Measurements from ENCODE around the gene SAMD9L. TPM values are rescaled to one million over a fixed set of nuclear protein-coding genes. Genes with fewer than 3 reads are reported as not detected.
A peak's percentile ranks its signal among the peaks of the same experiment; 100 is the strongest.

SAMD9L gene
- total and polyA plus RNA-seq, 2 donors (not counting 1 experiment from before 2014, with no cell fraction given), result 11.8 to 23.9 TPM

DNA sequence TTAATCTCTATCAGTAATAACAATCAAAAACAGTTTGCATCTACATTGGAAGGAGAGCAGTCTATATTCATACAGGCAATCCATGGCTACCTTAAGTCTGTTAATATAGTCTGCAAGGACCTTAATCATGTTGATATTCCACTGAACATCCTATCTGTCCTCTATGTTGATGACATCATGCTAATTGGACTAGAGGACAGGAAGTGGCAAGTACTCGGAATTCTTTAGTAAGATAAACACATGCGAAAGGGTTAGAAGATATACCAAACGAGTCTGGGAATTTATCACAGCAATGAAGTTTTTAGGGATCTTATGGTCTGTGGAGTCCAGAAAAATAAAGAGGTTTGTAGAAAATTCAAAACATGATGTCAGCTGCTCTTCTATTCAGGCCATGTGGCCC is 11.3 kb upstream of the SAMD9L start:
- DNase-seq (ENCODE audit: low read depth in 2 of 2), result peak; percentile 9 to 40
- TF ChIP-seq, protein P1, sequence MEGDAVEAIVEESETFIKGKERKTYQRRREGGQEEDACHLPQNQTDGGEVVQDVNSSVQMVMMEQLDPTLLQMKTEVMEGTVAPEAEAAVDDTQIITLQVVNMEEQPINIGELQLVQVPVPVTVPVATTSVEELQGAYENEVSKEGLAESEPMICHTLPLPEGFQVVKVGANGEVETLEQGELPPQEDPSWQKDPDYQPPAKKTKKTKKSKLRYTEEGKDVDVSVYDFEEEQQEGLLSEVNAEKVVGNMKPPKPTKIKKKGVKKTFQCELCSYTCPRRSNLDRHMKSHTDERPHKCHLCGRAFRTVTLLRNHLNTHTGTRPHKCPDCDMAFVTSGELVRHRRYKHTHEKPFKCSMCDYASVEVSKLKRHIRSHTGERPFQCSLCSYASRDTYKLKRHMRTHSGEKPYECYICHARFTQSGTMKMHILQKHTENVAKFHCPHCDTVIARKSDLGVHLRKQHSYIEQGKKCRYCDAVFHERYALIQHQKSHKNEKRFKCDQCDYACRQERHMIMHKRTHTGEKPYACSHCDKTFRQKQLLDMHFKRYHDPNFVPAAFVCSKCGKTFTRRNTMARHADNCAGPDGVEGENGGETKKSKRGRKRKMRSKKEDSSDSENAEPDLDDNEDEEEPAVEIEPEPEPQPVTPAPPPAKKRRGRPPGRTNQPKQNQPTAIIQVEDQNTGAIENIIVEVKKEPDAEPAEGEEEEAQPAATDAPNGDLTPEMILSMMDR (conservative IDR thresholded peaks at IDR 0.05 in 1 of 2, IDR thresholded peaks at IDR 0.05 in 1 of 2; ENCODE audit: low read depth in 1 of 2, low read length in 2 of 2), result no peak
- H3K4me1 ChIP-seq (ENCODE audit: control insufficient read depth, extremely low read depth, insufficient read depth, low read length), result no peaks in the 10 kb centered on the region

DNA sequence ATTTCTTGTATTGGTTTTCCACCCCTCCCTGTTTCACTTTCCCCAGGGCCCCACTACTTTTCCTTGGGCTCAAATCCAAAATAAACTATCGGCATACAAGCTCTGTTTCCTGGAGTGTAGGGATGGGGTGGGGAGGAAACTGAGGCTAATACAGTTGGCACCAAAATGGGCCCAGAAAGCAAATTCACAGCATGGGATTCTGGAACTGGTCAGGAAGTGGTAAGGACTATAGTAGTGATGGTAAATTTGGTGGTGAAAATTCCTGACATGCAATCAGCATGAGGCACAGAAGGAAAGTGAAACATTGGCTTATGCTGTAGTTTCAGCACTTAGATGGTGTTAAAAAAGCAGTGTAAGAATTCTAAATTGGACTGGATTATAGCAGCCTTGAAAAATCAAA is 8.7 kb upstream of the SAMD9L start:
- DNase-seq (ENCODE audit: low read depth in 2 of 2), result peak in 1 of 2 donors; percentile 50

More for the DNA sequence above, 11.3 kb upstream of the SAMD9L start:
- H4K20me1 ChIP-seq (ENCODE audit: control insufficient read depth, extremely low read depth, insufficient read depth, low read length), result no peaks in the 10 kb centered on the region
- no peak overlapping the region for H2AFZ ChIP-seq (ENCODE audit: low read length)
- H3K79me2 ChIP-seq (ENCODE audit: control insufficient read depth, insufficient read depth, low read length), result no peaks in the 10 kb centered on the region
- no peak overlapping the region for H3K4me2 ChIP-seq (ENCODE audit: extremely low read depth, insufficient read depth, low read length)
- no peaks in the 10 kb centered on the region for H3K27me3 ChIP-seq (ENCODE audit: control insufficient read depth, insufficient read depth, low read length)
- H3K36me3 ChIP-seq (ENCODE audit: control insufficient read depth, insufficient read depth, low read length), result no peaks in the 10 kb centered on the region
- H3K9me3 ChIP-seq (ENCODE audit: control insufficient read depth, insufficient read depth, low read depth, low read length), result no peaks in the 10 kb centered on the region
- H3K4me3 ChIP-seq (replicated peaks in 1 of 4; ENCODE audit: control extremely low read depth in 1 of 4, insufficient read depth in 1 of 4, low read depth in 3 of 4, low read length in 4 of 4), result no peak overlapping the region
- no peak overlapping the region for H3K27ac ChIP-seq (ENCODE audit: insufficient read depth, low read length)
- no peak overlapping the region for H3K9ac ChIP-seq (ENCODE audit: insufficient read depth, low read length)

DNA sequence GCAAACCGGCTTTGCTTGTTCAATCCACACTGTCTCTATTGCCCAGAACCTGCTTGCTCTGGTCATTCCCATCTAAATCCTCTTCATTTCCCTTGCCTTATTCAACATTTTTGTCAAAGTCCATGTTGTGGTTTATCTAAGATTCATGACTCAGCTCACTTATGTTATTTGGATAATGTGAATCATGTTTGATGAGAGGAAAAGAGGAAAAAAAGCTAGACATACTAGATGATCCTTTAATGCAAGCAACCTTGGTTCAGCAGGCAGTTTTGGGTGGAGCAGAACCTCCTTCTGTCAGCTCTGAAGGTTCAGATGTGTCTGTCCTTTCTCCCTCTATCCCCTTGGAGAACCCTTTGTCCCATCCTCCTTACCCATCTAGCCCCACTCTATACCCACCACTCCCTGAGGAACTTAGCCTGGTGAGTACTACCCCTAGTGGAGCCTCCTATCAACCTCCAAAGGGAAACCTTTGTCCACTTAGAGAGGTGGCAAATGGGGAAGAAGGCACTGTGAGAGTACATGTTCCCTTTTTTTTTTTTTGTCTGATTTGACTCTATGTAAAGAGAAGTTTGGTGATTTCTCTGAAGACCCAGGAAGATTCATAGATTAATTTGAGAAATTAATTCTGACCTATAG is 2.1 kb upstream of the SAMD9L start:
- DNase-seq (ENCODE audit: low read depth in 2 of 2), result peak; percentile 12 to 72
- peaks cover 2% of the 10 kb centered on the region for H3K4me1 ChIP-seq (ENCODE audit: control insufficient read depth, extremely low read depth, insufficient read depth, low read length)
- TF ChIP-seq, protein P1 (conservative IDR thresholded peaks at IDR 0.05 in 1 of 2, IDR thresholded peaks at IDR 0.05 in 1 of 2; ENCODE audit: low read depth in 1 of 2, low read length in 2 of 2), result no peak
- TF ChIP-seq EZH2 (IDR thresholded peaks at IDR 0.05; ENCODE audit: low read length, missing control alignments), result no peak
- no peaks in the 10 kb centered on the region for H3K79me2 ChIP-seq (ENCODE audit: control insufficient read depth, insufficient read depth, low read length)
- no peaks in the 10 kb centered on the region for H3K36me3 ChIP-seq (ENCODE audit: control insufficient read depth, insufficient read depth, low read length)
- H3K4me3 ChIP-seq (replicated peaks in 1 of 4; ENCODE audit: control extremely low read depth in 1 of 4, insufficient read depth in 1 of 4, low read depth in 3 of 4, low read length in 4 of 4), result no peak overlapping the region
- no peaks in the 10 kb centered on the region for H4K20me1 ChIP-seq (ENCODE audit: control insufficient read depth, extremely low read depth, insufficient read depth, low read length)
- H2AFZ ChIP-seq (ENCODE audit: low read length), result peak overlapping the region; percentile 4
- H3K27ac ChIP-seq (ENCODE audit: insufficient read depth, low read length), result no peak overlapping the region
- no peak overlapping the region for H3K9ac ChIP-seq (ENCODE audit: insufficient read depth, low read length)
- H3K27me3 ChIP-seq (ENCODE audit: control insufficient read depth, insufficient read depth, low read length), result no peaks in the 10 kb centered on the region
- H3K4me2 ChIP-seq (ENCODE audit: extremely low read depth, insufficient read depth, low read length), result no peak overlapping the region
- no peaks in the 10 kb centered on the region for H3K9me3 ChIP-seq (ENCODE audit: control insufficient read depth, insufficient read depth, low read depth, low read length)

More for the DNA sequence above, 8.7 kb upstream of the SAMD9L start:
- Histone ChIP-seq H3K79me2 (ENCODE audit: control insufficient read depth, insufficient read depth, low read length) (no peaks in the 10 kb centered on the region), H4K20me1 (ENCODE audit: control insufficient read depth, extremely low read depth, insufficient read depth, low read length) (no peaks in the 10 kb centered on the region), H3K27me3 (ENCODE audit: control insufficient read depth, insufficient read depth, low read length) (no peaks in the 10 kb centered on the region), H3K9ac (ENCODE audit: insufficient read depth, low read length) (no peak overlapping the region), H3K4me1 (ENCODE audit: control insufficient read depth, extremely low read depth, insufficient read depth, low read length) (no peaks in the 10 kb centered on the region), H3K4me3 (replicated peaks in 1 of 4; ENCODE audit: control extremely low read depth in 1 of 4, insufficient read depth in 1 of 4, low read depth in 3 of 4, low read length in 4 of 4) (no peak overlapping the region), H3K36me3 (ENCODE audit: control insufficient read depth, insufficient read depth, low read length) (no peaks in the 10 kb centered on the region), H3K9me3 (ENCODE audit: control insufficient read depth, insufficient read depth, low read depth, low read length) (no peaks in the 10 kb centered on the region), H3K27ac (ENCODE audit: insufficient read depth, low read length) (no peak overlapping the region), H2AFZ (ENCODE audit: low read length) (peak overlapping the region; percentile 22), H3K4me2 (ENCODE audit: extremely low read depth, insufficient read depth, low read length) (no peak overlapping the region)
- TF ChIP-seq, protein P1 (conservative IDR thresholded peaks at IDR 0.05 in 1 of 2, IDR thresholded peaks at IDR 0.05 in 1 of 2; ENCODE audit: low read depth in 1 of 2, low read length in 2 of 2), result no peak
- TF ChIP-seq EZH2 (IDR thresholded peaks at IDR 0.05; ENCODE audit: low read length, missing control alignments), result no peak
